K562 (cell line): ENCODE measurements around the gene UNC93B1. TPM values are rescaled to one million over a fixed set of nuclear protein-coding genes. Genes with fewer than 3 reads are reported as not detected.

Experiments
- FIP1L1 ChIP-seq: fragments of 200-400 bp; formaldehyde crosslinking; IDR thresholded peaks from 2 replicates; pipeline ENCODE4 v1.6.1; 2018; ENCODE audit warnings: mild to moderate bottlenecking, low read depth, low read length; ENCODE audit not compliant: poor library complexity, severe bottlenecking
- FOXK1 ChIP-seq: sonication (generic); formaldehyde crosslinking; IDR thresholded peaks from 2 replicates; pipeline ENCODE4 v1.8.0; 2022; ENCODE audit warnings: missing genetic modification reagents, mild to moderate bottlenecking, borderline replicate concordance
- HOXB6 ChIP-seq: fragments of 250-450 bp; sonication (Bioruptor Pico); IDR thresholded peaks from 2 replicates; pipeline ENCODE4 v1.5.1; 2022; ENCODE audit warnings: mild to moderate bottlenecking, borderline replicate concordance
- NR2F6 ChIP-seq: fragments of 450-650 bp; formaldehyde crosslinking; IDR thresholded peaks from 2 replicates; pipeline ENCODE4 v1.4.0; 2020; ENCODE audit warnings: mild to moderate bottlenecking
- POLR2G ChIP-seq: fragments of 200-400 bp; formaldehyde crosslinking; IDR thresholded peaks from 2 replicates; pipeline ENCODE4 v1.6.1; 2017; ENCODE audit warnings: low read depth, mild to moderate bottlenecking, antibody characterized with exemption, low read length, moderate library complexity
- PTBP1 ChIP-seq: fragments of 200-400 bp; formaldehyde crosslinking; IDR thresholded peaks from 2 replicates; pipeline ENCODE4 v1.6.1; 2017; ENCODE audit warnings: low read depth, low read length
- SMAD1 ChIP-seq: fragments of 150-350 bp; IDR thresholded peaks from 2 replicates; pipeline ENCODE4 v1.6.1; 2014; ENCODE audit warnings: low read length, low read depth; ENCODE audit not compliant: partially characterized antibody
- U2AF2 ChIP-seq: fragments of 200-400 bp; formaldehyde crosslinking; optimal IDR thresholded peaks from 2 replicates; pipeline ENCODE3; 2017; ENCODE audit warnings: low read depth, mild to moderate bottlenecking, low read length
- ZKSCAN8 ChIP-seq: fragments of 200-800 bp; sonication (Bioruptor generic); IDR thresholded peaks from 2 replicates; pipeline ENCODE4 v1.6.1; 2016; ENCODE audit warnings: missing genetic modification characterization, missing compliant biosample characterization
- ZNF764 ChIP-seq: fragments of 250-450 bp; sonication (Bioruptor Pico); IDR thresholded peaks from 2 replicates; pipeline ENCODE4 v1.4.0; 2020; ENCODE audit warnings: low read depth, mild to moderate bottlenecking, moderate library complexity
- polyA plus RNA-seq, 8 experiments: library from polyadenylated mRNA; depleted of rRNA in 4 of 8; stranded (reverse) in 5 of 8; unstranded in 3 of 8; fragments of >200 nt; fragmentation: Nextera tagmentation in 2 of 8; fragmentation: Illumina TruSeq in 1 of 8; extraction: Ambion mirVana in 2 of 8; extraction: Trizol in 1 of 8; gene quantifications; 2 replicates each; pipeline versions ENCODE4 v1.2.1 to v1.2.3, GENCODE V29; 2011 to 2014; ENCODE audit warnings: inconsistent platforms in 1 of 8, missing spikeins in 1 of 8
- total RNA-seq, 7 experiments: library from RNA; depleted of rRNA in 6 of 7; stranded (reverse); fragments of >200 nt in 6 of 7; fragmentation: Illumina TruSeq in 2 of 7; extraction: Trizol in 2 of 7; gene quantifications; 2 replicates each; pipeline versions ENCODE4 v1.2.1 to v1.2.3, GENCODE V29; 2011 to 2021; ENCODE audit warnings: low replicate concordance in 1 of 7
- TF ChIP-seq, protein P1 (sequence below): fragments of 250-450 bp; sonication (Bioruptor Pico); IDR thresholded peaks from 2 replicates; pipeline ENCODE4 v1.8.0; 2021; ENCODE audit warnings: borderline replicate concordance, mild to moderate bottlenecking, moderate library complexity; ENCODE audit not compliant: poor library complexity, severe bottlenecking
- TF ChIP-seq, protein P2 (sequence below), 2 experiments: IDR thresholded peaks; 2 replicates each; pipeline ENCODE4 v1.6.1; 2012; ENCODE audit warnings: improper control_type of control experiment in 2 of 2, low read depth in 2 of 2, low read length in 2 of 2, borderline replicate concordance in 1 of 2
- TF ChIP-seq, protein P3 (sequence below), 2 experiments: fragments of 200-800 bp in 1 of 2; sonication (Bioruptor generic) in 1 of 2; sonication (generic) in 1 of 2; formaldehyde crosslinking in 1 of 2; IDR thresholded peaks in 1 of 2; conservative IDR thresholded peaks in 1 of 2; 2 replicates each; pipeline versions ENCODE4 v1.5.0 to v1.6.1; 2016 to 2020; ENCODE audit warnings: missing compliant biosample characterization in 1 of 2, missing genetic modification characterization in 1 of 2, missing genetic modification reagents in 1 of 2
- TF ChIP-seq, protein P4 (sequence below): fragments of 450-650 bp; IDR thresholded peaks from 2 replicates; pipeline ENCODE4 v1.7.1; 2018; ENCODE audit warnings: mild to moderate bottlenecking, low read depth; ENCODE audit not compliant: partially characterized antibody
- TF ChIP-seq, protein P5 (sequence below): fragments of 450-650 bp; formaldehyde crosslinking; IDR thresholded peaks from 2 replicates; pipeline ENCODE4 v1.4.0; 2022; ENCODE audit warnings: missing genetic modification characterization

The UNC93B1 gene
- total and polyA plus RNA-seq, 9 of the 15 experiments (the other 6 are each of a cell fraction or from before 2014, with no cell fraction given) = 0.10 to 13.6 (median 6.5) TPM

DNA sequence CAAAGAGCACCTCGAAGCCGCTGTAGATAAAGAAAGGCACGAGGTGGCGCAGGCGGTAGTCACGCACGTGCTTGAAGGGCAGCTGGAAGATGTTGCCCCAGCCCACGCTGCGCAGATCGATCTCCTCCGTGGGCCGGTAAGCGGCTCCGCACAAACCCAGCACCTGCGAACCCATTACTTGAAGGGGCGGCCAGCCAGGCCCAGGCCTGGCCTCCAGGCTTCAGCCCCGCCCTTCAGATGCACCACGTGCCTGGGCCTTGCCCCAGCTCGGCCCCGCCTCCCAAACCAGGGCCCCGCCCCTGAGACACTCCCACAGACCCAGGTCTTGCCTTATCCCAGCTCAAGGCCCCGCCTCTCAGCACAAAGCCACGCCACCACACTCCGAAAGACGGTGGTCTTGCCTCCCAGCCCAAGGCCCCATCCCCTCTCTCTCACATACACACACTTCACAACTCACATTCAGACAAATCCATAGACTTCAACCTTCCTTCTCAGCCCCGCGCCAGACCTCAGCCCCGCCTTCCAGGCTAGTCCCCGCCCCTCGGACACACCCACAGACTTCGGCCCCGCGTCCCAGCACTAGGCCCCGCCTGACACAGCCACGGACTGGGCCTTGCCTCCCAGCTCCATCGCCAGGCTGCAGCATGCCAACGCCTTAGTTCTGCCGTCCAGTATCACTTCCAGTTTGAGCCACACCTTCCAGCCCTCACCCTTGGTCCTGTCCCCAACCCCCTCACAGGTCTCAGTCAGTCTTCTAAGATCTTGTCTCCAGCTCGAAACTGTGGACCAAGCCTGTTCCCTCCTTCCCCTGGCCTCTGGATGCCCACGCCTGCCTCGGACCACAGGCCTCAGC lies 7.0 kb downstream of the UNC93B1 start (continued):
- TF ChIP-seq SMAD1 = no peak
- peak; percentile 47; the same call in 1 of the 2 replicates for TF ChIP-seq POLR2G
- TF ChIP-seq ZKSCAN8 = no peak
- no peak for TF ChIP-seq ZNF764 (CRISPR knock-in tag)
- TF ChIP-seq, protein P1, sequence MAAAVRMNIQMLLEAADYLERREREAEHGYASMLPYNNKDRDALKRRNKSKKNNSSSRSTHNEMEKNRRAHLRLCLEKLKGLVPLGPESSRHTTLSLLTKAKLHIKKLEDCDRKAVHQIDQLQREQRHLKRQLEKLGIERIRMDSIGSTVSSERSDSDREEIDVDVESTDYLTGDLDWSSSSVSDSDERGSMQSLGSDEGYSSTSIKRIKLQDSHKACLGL (CRISPR knock-in tag) = no peak
- TF ChIP-seq PTBP1 = no peak
- TF ChIP-seq FOXK1 = no peak
- TF ChIP-seq, protein P2, sequence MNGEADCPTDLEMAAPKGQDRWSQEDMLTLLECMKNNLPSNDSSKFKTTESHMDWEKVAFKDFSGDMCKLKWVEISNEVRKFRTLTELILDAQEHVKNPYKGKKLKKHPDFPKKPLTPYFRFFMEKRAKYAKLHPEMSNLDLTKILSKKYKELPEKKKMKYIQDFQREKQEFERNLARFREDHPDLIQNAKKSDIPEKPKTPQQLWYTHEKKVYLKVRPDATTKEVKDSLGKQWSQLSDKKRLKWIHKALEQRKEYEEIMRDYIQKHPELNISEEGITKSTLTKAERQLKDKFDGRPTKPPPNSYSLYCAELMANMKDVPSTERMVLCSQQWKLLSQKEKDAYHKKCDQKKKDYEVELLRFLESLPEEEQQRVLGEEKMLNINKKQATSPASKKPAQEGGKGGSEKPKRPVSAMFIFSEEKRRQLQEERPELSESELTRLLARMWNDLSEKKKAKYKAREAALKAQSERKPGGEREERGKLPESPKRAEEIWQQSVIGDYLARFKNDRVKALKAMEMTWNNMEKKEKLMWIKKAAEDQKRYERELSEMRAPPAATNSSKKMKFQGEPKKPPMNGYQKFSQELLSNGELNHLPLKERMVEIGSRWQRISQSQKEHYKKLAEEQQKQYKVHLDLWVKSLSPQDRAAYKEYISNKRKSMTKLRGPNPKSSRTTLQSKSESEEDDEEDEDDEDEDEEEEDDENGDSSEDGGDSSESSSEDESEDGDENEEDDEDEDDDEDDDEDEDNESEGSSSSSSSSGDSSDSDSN (IDR thresholded peaks at IDR 0.05; ENCODE audit: borderline replicate concordance in 1 of 2, low read depth in 2 of 2, low read length in 2 of 2) = no peak
- TF ChIP-seq, protein P3, sequence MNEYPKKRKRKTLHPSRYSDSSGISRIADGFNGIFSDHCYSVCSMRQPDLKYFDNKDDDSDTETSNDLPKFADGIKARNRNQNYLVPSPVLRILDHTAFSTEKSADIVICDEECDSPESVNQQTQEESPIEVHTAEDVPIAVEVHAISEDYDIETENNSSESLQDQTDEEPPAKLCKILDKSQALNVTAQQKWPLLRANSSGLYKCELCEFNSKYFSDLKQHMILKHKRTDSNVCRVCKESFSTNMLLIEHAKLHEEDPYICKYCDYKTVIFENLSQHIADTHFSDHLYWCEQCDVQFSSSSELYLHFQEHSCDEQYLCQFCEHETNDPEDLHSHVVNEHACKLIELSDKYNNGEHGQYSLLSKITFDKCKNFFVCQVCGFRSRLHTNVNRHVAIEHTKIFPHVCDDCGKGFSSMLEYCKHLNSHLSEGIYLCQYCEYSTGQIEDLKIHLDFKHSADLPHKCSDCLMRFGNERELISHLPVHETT (CRISPR knock-in tag; conservative IDR thresholded peaks at IDR 0.05 in 1 of 2, IDR thresholded peaks at IDR 0.05 in 1 of 2) = no peak; a peak in 1 of 4 replicates
- no peak for TF ChIP-seq NR2F6 (CRISPR knock-in tag)
- no peak for TF ChIP-seq FIP1L1
- TF ChIP-seq, protein P4, sequence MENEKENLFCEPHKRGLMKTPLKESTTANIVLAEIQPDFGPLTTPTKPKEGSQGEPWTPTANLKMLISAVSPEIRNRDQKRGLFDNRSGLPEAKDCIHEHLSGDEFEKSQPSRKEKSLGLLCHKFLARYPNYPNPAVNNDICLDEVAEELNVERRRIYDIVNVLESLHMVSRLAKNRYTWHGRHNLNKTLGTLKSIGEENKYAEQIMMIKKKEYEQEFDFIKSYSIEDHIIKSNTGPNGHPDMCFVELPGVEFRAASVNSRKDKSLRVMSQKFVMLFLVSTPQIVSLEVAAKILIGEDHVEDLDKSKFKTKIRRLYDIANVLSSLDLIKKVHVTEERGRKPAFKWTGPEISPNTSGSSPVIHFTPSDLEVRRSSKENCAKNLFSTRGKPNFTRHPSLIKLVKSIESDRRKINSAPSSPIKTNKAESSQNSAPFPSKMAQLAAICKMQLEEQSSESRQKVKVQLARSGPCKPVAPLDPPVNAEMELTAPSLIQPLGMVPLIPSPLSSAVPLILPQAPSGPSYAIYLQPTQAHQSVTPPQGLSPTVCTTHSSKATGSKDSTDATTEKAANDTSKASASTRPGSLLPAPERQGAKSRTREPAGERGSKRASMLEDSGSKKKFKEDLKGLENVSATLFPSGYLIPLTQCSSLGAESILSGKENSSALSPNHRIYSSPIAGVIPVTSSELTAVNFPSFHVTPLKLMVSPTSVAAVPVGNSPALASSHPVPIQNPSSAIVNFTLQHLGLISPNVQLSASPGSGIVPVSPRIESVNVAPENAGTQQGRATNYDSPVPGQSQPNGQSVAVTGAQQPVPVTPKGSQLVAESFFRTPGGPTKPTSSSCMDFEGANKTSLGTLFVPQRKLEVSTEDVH = peak; percentile 67
- no peak for TF ChIP-seq U2AF2
- TF ChIP-seq, protein P5, sequence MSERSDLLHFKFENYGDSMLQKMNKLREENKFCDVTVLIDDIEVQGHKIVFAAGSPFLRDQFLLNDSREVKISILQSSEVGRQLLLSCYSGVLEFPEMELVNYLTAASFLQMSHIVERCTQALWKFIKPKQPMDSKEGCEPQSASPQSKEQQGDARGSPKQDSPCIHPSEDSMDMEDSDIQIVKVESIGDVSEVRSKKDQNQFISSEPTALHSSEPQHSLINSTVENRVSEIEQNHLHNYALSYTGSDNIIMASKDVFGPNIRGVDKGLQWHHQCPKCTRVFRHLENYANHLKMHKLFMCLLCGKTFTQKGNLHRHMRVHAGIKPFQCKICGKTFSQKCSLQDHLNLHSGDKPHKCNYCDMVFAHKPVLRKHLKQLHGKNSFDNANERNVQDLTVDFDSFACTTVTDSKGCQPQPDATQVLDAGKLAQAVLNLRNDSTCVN (CRISPR knock-in tag) = no peak
- TF ChIP-seq HOXB6 = no peak
